ENCODE results near the gene APBA1. TPM values are rescaled to one million over a fixed set of nuclear protein-coding genes. Genes with fewer than 3 reads are reported as not detected.

The APBA1 gene
- total RNA-seq, 1 donor from 2014 or later: 8.7 TPM

- H3K4me3 ChIP-seq: no peak overlapping the region
- no peak for TF ChIP-seq CTCF (IDR thresholded peaks at IDR 0.05)
- no peaks in the 10 kb centered on the region for H3K4me1 ChIP-seq
- peaks cover 0 to 8% of the 10 kb centered on the region in 2 donors for H3K36me3 ChIP-seq
- no peaks in the 10 kb centered on the region for H3K27me3 ChIP-seq
- no peak for DNase-seq (ENCODE audit: low spot score in 2 of 2)
- intact Hi-C loops (cut with DNase I): no loop called here
- H3K9me3 ChIP-seq: no peaks in the 10 kb centered on the region
- H3K27ac ChIP-seq: no peak overlapping the region
Observed at GRCh38 chr9:69433968-69434367, 238.2 kb downstream of the APBA1 start.

- no peak for TF ChIP-seq CTCF (IDR thresholded peaks at IDR 0.05)
- no peak for DNase-seq (ENCODE audit: low spot score in 2 of 2)
- intact Hi-C loops (cut with DNase I): no loop called here
- Histone ChIP-seq H3K27me3 (no peaks in the 10 kb centered on the region), H3K9me3 (no peaks in the 10 kb centered on the region), H3K27ac (no peak overlapping the region), H3K4me3 (no peak overlapping the region), H3K4me1 (no peaks in the 10 kb centered on the region), H3K36me3 (peaks cover 0 to 8% of the 10 kb centered on the region in 2 donors)
Observed at GRCh38 chr9:69433392-69433791, 238.8 kb downstream of the APBA1 start.

GRCh38 chr9:69432623-69433022 is 239.5 kb downstream of the APBA1 start:
- intact Hi-C loops (cut with DNase I): no loop called here
- DNase-seq (ENCODE audit: low spot score in 2 of 2): no peak
- no peak for TF ChIP-seq CTCF (IDR thresholded peaks at IDR 0.05)

GRCh38 chr9:69431777-69432176 is 240.4 kb downstream of the APBA1 start:
- Histone ChIP-seq H3K27me3 (no peaks in the 10 kb centered on the region), H3K27ac (no peak overlapping the region), H3K4me3 (no peak overlapping the region), H3K9me3 (no peaks in the 10 kb centered on the region), H3K36me3 (peaks cover 0 to 8% of the 10 kb centered on the region in 2 donors), H3K4me1 (no peaks in the 10 kb centered on the region)
- intact Hi-C loops (cut with DNase I): no loop called here
- no peak for DNase-seq (ENCODE audit: low spot score in 2 of 2)
- no peak for TF ChIP-seq CTCF (IDR thresholded peaks at IDR 0.05)

More at GRCh38 chr9:69432623-69433022, 239.5 kb downstream of the APBA1 start:
- H3K4me1 ChIP-seq: no peaks in the 10 kb centered on the region
- H3K36me3 ChIP-seq: peaks cover 0 to 8% of the 10 kb centered on the region in 2 donors
- no peaks in the 10 kb centered on the region for H3K27me3 ChIP-seq
- no peak overlapping the region for H3K27ac ChIP-seq
- no peaks in the 10 kb centered on the region for H3K9me3 ChIP-seq
- no peak overlapping the region for H3K4me3 ChIP-seq

GRCh38 chr9:69431203-69431602 is 241.0 kb downstream of the APBA1 start:
- Histone ChIP-seq H3K4me3 (no peak overlapping the region), H3K27ac (no peak overlapping the region), H3K9me3 (no peaks in the 10 kb centered on the region), H3K4me1 (no peaks in the 10 kb centered on the region), H3K27me3 (no peaks in the 10 kb centered on the region), H3K36me3 (peaks cover 0 to 8% of the 10 kb centered on the region in 2 donors)
- intact Hi-C loops (cut with DNase I): no loop called here
- no peak for DNase-seq (ENCODE audit: low spot score in 2 of 2)
- TF ChIP-seq CTCF (IDR thresholded peaks at IDR 0.05): no peak

- Histone ChIP-seq H3K36me3 (peaks cover 0 to 8% of the 10 kb centered on the region in 2 donors), H3K4me3 (no peak overlapping the region), H3K9me3 (no peaks in the 10 kb centered on the region), H3K27me3 (no peaks in the 10 kb centered on the region), H3K27ac (no peak overlapping the region), H3K4me1 (no peaks in the 10 kb centered on the region)
- intact Hi-C loops (cut with DNase I): no loop called here
- TF ChIP-seq CTCF (IDR thresholded peaks at IDR 0.05): no peak
- no peak for DNase-seq (ENCODE audit: low spot score in 2 of 2)
Observed at GRCh38 chr9:69430206-69430605, 242.0 kb downstream of the APBA1 start.

Measured in ascending aorta (tissue), 2 donors.